Bronchial epithelial cell (primary cell): ENCODE data around the gene BCAR1. TPM values are rescaled to one million over a fixed set of nuclear protein-coding genes. Genes with fewer than 3 reads are reported as not detected.

ENCODE experiments used
- DNase-seq: peaks from one replicate; pipeline ENCODE4 v3.0.0-alpha.2; 2010; ENCODE audit warnings: low read depth
- FAIRE-seq: peaks from 2 replicates; lab custom pipeline; 2011; peaks lifted over from hg19 to GRCh38; lab: Jason Lieb, UNC
- H3K27me3 ChIP-seq: 2 replicates; pipeline ENCODE4 v1.5.1; 2011; ENCODE audit warnings: low read length; ENCODE audit not compliant: control insufficient read depth, insufficient read depth
- H3K36me3 ChIP-seq: 2 replicates; pipeline ENCODE4 v1.5.1; 2011; ENCODE audit warnings: low read length; ENCODE audit not compliant: control insufficient read depth, insufficient read depth
- H3K4me3 ChIP-seq: 2 replicates; pipeline ENCODE4 v1.5.1; 2011; ENCODE audit warnings: mild to moderate bottlenecking, low read depth, low read length, control low read depth
- CTCF ChIP-seq: IDR thresholded peaks from 2 replicates; pipeline ENCODE4 v1.5.1; 2011; ENCODE audit warnings: mild to moderate bottlenecking, moderate library complexity, low read length, control low read depth, inconsistent platforms; ENCODE audit not compliant: insufficient read depth, severe bottlenecking
- total RNA-seq: library from RNA; depleted of rRNA; stranded (reverse); fragments of >200 nt; gene quantifications from 2 replicates; pipeline ENCODE4 v1.2.1, GENCODE V29; 2014

BCAR1 gene
- total RNA-seq, 1 donor from 2014 or later, result 44.2 TPM

- Histone ChIP-seq H3K36me3 (no peaks in the 10 kb centered on the region), H3K4me3 (no peak overlapping the region), H3K27me3 (peaks cover 4% of the 10 kb centered on the region)
- FAIRE-seq (no peak), DNase-seq (no peak)
- TF ChIP-seq CTCF, result no peak
Observed at GRCh38 chr16:75202069-75202590, 49.3 kb downstream of the BCAR1 start.

- no peak for FAIRE-seq
- no peak for TF ChIP-seq CTCF
- DNase-seq, result no peak
- H3K4me3 ChIP-seq, result no peak overlapping the region
- H3K27me3 ChIP-seq, result peaks cover 4% of the 10 kb centered on the region
- no peaks in the 10 kb centered on the region for H3K36me3 ChIP-seq
Observed at GRCh38 chr16:75198135-75198600, 53.3 kb downstream of the BCAR1 start.

- Histone ChIP-seq H3K4me3 (no peak overlapping the region), H3K36me3 (no peaks in the 10 kb centered on the region), H3K27me3 (peaks cover 4% of the 10 kb centered on the region)
- no peak for TF ChIP-seq CTCF
- DNase-seq (no peak), FAIRE-seq (no peak)
Observed at GRCh38 chr16:75197522-75198134, 53.8 kb downstream of the BCAR1 start.

GRCh38 chr16:75196836-75197235, 54.6 kb downstream of the BCAR1 start:
- DNase-seq (no peak), FAIRE-seq (no peak)
- H3K4me3 ChIP-seq, result no peak overlapping the region
- no peak for TF ChIP-seq CTCF
- H3K36me3 ChIP-seq, result no peaks in the 10 kb centered on the region
- peaks cover 4% of the 10 kb centered on the region for H3K27me3 ChIP-seq

DNA sequence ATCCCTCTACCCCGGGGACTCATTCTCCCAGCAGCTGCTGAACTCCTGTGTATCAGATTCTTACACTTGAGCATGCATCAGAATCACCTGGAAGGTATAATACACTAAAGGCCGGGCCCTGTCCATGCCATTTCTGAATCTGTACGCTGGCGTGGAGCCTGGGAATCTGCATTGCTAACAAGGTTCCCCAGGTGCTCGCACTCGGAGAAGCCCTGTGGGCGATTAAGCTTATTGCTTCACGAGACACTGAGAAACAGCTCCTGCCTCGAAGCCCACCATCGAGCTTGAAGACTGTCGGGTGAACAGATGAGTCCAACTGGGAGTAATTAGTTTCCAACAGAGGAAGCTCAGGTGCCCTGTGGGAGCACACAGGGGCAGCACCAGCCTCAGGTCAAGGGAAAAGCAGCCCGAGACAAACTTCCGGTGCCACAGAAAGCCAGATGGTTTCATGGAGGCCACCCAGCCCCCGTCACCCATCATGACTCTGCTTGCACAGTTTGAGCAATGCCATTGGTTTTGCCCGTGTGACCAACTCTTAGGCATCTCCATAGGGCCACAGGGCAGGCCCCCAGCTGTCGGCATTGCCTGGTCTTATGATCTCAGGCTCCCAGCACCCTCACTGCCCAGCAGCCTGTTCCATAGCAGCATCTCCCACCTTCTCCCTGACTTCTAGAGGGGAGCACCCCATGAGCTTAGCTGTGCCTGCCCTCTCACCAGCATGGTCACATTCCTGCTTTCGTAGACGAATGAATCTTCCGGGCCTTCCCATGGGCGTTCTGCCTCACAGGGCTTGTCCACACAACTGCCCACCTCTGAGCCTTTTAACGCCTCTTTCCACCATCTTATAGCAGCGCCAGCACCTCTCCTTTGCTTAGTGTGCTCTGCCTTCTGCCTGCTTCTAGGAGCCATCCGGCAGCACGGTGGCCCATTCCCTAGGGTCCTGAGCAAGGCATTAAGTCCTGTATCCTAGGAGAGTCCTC, 55.3 kb downstream of the BCAR1 start:
- Histone ChIP-seq H3K27me3 (peaks cover 4% of the 10 kb centered on the region), H3K36me3 (no peaks in the 10 kb centered on the region), H3K4me3 (no peak overlapping the region)
- no peak for TF ChIP-seq CTCF
- DNase-seq (no peak), FAIRE-seq (no peak)
